Muscle of back (tissue), 11 donors: ENCODE measurements around the gene PTX3. TPM values are rescaled to one million over a fixed set of nuclear protein-coding genes. Genes with fewer than 3 reads are reported as not detected.

Experiments used
- DNase-seq, 3 donors: peaks; one replicate each; pipeline versions ENCODE4 v3.0.0 to v3.0.0-alpha.2; 2013
- polyA plus RNA-seq, 10 donors: library from polyadenylated mRNA; unstranded; fragments of 120-200 nt; gene quantifications; one replicate each; pipeline ENCODE4 v1.2.1, GENCODE V29; 2013; ENCODE audit not compliant: insufficient read length in 10 of 10

The PTX3 gene
- polyA plus RNA-seq, 10 donors: 5.1 to 24.9 (median 9.1) TPM

DNA sequence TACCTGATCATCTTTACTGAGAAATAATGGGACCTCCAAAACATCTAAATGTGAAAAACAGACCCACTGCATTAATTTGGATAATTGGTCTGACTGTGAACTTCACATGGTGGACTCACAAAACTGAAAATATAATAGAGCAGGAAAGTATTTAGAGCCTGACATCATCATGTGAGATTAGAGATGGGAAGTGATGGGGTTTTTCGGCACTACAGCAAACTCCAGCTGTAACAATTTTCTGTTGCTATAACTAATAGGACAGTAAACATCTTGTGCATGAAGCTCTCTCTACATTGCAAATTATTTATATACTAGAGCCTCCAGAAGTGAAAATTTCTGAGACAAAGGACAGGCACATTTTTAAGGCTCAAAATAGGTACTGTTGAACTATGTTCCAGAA is 34.4 kb downstream of the PTX3 start:
- no peak for DNase-seq

GRCh38 chr3:157472648-157473047 is 36.0 kb downstream of the PTX3 start:
- DNase-seq: no peak

DNA sequence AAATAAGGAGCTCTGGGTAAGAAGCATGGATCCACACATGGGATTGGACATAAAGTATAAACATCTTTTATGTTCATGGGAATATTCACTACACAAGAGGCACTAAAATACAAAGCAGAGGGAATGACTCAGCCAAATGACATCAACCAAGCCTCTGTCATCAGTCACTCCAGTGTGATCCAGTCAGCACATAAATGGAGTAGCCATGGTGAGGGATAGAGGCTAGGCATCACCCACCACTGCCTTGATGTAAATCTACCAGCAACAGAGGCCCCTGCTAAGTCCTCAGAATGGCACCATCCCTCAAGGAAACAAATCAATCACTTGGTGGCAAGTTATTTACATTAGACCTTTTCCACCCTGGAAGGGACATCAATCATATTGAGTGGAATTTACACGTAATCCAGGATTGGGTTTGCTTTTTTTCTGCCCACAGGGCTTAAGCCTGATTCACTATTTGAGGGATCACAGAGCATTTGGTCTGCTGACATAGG is 39.3 kb downstream of the PTX3 start:
- DNase-seq: peak in 1 of 3 donors; percentile 20

DNA sequence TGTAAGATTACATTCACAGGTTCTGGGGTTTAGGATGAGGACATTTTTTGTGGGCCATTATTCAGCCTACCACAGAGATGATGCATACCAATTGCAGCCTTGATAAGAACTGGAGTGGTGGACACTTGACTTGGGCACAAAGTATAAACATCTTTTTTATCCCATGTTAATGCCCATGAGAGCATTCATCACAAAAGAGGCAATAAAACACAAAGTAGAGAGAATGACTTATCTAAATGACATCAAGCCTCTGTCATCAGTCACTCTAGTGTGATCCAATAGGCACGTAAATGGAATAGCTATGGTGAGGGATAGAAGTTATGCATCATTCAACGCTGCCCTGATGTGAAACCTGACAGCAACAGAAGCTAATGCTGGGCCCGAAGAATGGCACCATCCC is 40.8 kb downstream of the PTX3 start:
- no peak for DNase-seq

GRCh38 chr3:157479464-157480243 is 43.0 kb downstream of the PTX3 start:
- DNase-seq: no peak

DNA sequence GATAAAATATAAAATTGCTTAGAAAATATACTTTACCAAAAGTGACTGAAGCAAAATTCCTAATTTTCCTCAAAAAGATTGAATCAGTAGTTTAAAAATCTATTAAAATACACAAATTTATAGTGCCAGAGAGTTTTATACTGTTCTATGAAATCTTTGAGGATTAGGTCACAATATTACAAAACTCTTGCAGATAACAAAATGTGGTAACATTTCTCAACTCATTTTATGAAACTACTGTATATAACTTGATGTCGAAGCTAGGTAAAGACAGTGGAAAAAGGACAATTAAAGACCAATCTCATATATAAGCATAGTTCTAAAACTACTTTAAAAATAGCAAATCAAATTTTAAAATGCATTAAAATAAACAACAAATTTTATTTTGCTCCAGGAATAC is 50.7 kb downstream of the PTX3 start:
- no peak for DNase-seq

DNA sequence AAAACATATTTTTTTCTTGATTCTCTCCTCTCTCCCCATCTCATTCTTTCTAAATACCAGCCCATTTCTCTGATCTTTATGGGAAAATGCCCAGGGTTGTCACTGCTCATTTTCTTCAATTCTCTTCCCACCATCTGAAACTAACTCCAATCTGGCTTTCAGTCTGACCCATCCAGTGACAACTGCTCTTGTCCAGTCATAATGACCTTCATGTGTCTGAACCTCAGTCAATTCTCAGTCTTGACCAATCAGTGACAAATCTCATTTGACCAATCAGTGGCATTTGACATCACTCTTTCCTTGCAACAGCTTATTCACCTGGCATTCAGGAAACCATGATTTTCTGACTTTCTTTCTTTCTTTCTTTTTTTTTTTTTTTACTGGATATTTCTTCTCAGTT is 51.5 kb downstream of the PTX3 start:
- no peak for DNase-seq

DNA sequence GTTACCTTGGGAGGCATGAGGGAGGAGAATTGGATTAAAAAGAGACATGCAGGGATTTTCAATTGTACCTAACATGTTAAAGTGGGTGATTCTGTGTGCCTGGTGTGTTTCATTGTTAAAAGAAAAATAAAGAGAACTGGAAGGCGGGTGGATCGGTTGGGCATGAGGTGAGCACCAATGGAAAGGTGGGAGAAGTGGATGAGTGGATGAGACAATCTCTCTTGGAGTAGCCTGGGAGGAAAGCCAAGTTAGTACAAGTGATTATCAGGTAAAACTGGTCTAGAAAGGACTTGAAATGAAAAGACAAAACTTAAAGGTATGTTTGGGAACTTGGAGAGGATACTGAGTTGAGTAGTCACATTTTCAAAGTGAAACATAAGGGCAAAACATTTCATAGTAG is 54.5 kb downstream of the PTX3 start:
- DNase-seq: no peak

Other genes starting within 250 kb of the PTX3 start
- gene VEPH1, start 66.6 kb downstream of the PTX3 start, polyA plus RNA-seq: 1 to 10 TPM in 6 of 10 donors, under 1 TPM in 4; 0.36 to 1.7 (median 1.1) TPM